GM19193 (cell line): ENCODE measurements around the gene EIF2S3B.

ENCODE experiments used
- POLR2A ChIP-seq: IDR thresholded peaks from 4 replicates; pipeline ENCODE4 v1.6.1; 2011; ENCODE audit not compliant: insufficient read depth, insufficient read length; ENCODE audit errors: extremely low read depth

The EIF2S3B gene

DNA sequence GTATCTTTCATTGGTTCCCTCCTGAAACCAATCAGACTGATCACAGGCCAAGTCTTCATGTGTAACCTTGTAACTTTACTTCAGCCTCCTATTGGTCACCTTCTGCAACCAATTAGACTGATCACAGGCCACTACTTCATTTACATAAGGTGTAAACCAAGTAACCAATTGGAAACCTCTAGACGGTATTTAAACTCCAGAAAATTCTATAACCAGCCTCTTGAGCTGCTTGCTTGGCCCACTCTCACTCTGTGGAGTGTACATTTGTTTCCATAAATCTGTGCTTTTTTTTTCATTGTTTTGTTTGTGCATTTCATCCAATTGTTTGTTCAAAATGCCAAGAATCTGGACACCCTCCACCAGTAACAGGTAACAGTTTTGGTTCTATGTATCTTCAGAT, 47.5 kb downstream of the EIF2S3B start:
- TF ChIP-seq POLR2A, result no peak

GRCh38 chr12:10554228-10554755, 48.6 kb downstream of the EIF2S3B start:
- no peak for TF ChIP-seq POLR2A

DNA sequence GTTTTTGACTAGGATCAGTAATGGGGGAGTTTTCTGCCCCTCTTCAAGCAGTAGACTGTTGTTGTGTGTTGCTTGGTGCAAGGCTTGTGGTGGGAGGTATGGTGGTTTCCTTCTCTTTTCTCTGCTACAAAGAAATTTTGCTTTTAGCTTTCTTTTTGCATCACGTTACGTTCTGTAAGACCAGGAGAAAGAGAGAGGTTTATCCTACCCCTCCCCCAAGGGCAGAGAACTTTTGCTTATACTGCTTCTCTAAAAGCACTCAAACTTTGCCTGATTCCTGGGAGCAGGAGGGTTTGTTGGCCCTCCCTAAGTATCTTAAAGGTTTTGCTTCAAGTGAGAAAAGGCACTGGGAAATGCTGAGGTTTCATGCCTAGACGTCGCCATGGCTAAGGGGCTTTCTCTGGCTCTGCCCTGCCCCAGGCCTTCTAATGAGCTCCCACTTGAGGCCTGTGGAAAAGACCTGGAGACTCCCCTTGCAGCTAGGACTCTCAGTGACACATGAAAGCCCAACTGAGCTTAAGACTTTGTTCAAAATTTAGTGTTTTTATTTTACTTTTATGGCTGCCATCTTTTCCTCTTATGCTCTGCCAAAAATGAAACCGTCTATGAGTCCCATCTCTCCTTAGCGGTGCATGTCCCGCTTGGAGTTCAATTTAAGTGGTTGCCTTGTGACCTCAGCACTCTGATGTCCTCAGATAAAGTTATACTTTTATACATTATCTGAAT, 49.2 kb downstream of the EIF2S3B start:
- no peak for TF ChIP-seq POLR2A

DNA sequence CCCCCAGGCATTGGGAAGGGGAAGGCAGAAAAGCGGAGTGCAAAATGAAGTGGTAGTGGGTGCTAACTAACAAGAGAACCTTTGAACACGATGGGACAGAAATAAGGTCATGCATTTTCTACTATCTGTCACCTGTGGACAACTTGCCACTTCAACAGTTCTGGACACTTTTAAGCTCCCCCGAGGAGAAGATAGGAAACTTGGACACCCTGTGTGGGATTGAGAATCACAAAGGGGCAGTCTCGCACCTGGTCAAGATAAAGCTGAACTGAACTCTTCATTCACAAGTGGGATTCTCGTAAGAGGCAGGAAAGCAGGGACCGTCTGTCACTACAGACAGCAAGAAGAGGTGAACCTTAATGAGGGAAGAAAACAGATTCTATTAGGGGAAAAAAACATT, 51.6 kb downstream of the EIF2S3B start:
- TF ChIP-seq POLR2A, result no peak

- no peak for TF ChIP-seq POLR2A
Measured at GRCh38 chr12:10557766-10558165, 52.1 kb downstream of the EIF2S3B start.
